ENCODE results near the gene RBM20. TPM values are rescaled to one million over a fixed set of nuclear protein-coding genes. Genes with fewer than 3 reads are reported as not detected.
"Not testable (repeated sequence)": the region's sequence is repeated elsewhere in the genome, so short reads cannot be mapped to it uniquely, and the experiment has no call there.

Gene RBM20
- polyA plus RNA-seq, 1 donor (not counting 4 experiments of a cell fraction or from before 2014, with no cell fraction given) = 0.01 TPM

- Histone ChIP-seq H3K9ac (ENCODE audit: control insufficient read depth, extremely low read depth, insufficient read depth, low read length) (no peak overlapping the region), H3K4me3 (ENCODE audit: control insufficient read depth in 2 of 3, extremely low read depth in 1 of 3, insufficient read depth in 2 of 3, low read depth in 1 of 3, low read length in 3 of 3) (no peak overlapping the region), H3K9me1 (ENCODE audit: control insufficient read depth, extremely low read depth, insufficient read depth, low read length) (no peaks in the 10 kb centered on the region), H3K36me3 (ENCODE audit: control insufficient read depth in 2 of 2, extremely low read depth in 1 of 2, insufficient read depth in 2 of 2, low read length in 2 of 2) (no peaks in the 10 kb centered on the region), H3K27ac (ENCODE audit: control insufficient read depth, insufficient read depth, low read length) (no peak overlapping the region), H3K4me1 (ENCODE audit: control insufficient read depth, extremely low read depth, insufficient read depth, low read length) (no peaks in the 10 kb centered on the region), H4K20me1 (ENCODE audit: control insufficient read depth, extremely low read depth, insufficient read depth, low read length) (no peaks in the 10 kb centered on the region), H3K79me2 (ENCODE audit: control insufficient read depth, insufficient read depth, low read length) (no peaks in the 10 kb centered on the region), H2AFZ (ENCODE audit: control insufficient read depth, low read length) (no peak overlapping the region), H3K9me3 (ENCODE audit: control insufficient read depth, low read depth, low read length) (no peaks in the 10 kb centered on the region), H3K27me3 (ENCODE audit: control insufficient read depth, extremely low read depth, insufficient read depth, low read length) (no peaks in the 10 kb centered on the region), H3K4me2 (ENCODE audit: control insufficient read depth, extremely low read depth, insufficient read depth, low read depth, low read length) (no peak overlapping the region)
- DNase-seq (ENCODE audit: low read depth, low spot score) (no peak), FAIRE-seq (no peak)
- TF ChIP-seq EZH2 (IDR thresholded peaks at IDR 0.05; ENCODE audit: low read length) (no peak), CTCF (optimal IDR thresholded peaks at IDR 0.05 in 1 of 3, IDR thresholded peaks at IDR 0.05 in 1 of 3, conservative IDR thresholded peaks at IDR 0.05 in 1 of 3; ENCODE audit: extremely low read depth in 1 of 3, insufficient read depth in 2 of 3, low read length in 3 of 3) (no peak)
- dilution Hi-C loops (cut with MboI; ENCODE audit: extremely low pct_ligation_motif_present, low sequenced_read_pairs) = no loop called here
Observed at GRCh38 chr10:110765513-110766319, 121.6 kb downstream of the RBM20 start.

- H3K9me1 ChIP-seq (ENCODE audit: control insufficient read depth, extremely low read depth, insufficient read depth, low read length); DNase-seq (ENCODE audit: low read depth, low spot score); FAIRE-seq; H3K4me3 ChIP-seq (ENCODE audit: control insufficient read depth in 2 of 3, extremely low read depth in 1 of 3, insufficient read depth in 2 of 3, low read depth in 1 of 3, low read length in 3 of 3); H3K4me1 ChIP-seq (ENCODE audit: control insufficient read depth, extremely low read depth, insufficient read depth, low read length); H3K27ac ChIP-seq (ENCODE audit: control insufficient read depth, insufficient read depth, low read length); H3K9ac ChIP-seq (ENCODE audit: control insufficient read depth, extremely low read depth, insufficient read depth, low read length); H3K9me3 ChIP-seq (ENCODE audit: control insufficient read depth, low read depth, low read length); H3K79me2 ChIP-seq (ENCODE audit: control insufficient read depth, insufficient read depth, low read length); dilution Hi-C loops (cut with MboI; ENCODE audit: extremely low pct_ligation_motif_present, low sequenced_read_pairs); H3K36me3 ChIP-seq (ENCODE audit: control insufficient read depth in 2 of 2, extremely low read depth in 1 of 2, insufficient read depth in 2 of 2, low read length in 2 of 2); H3K27me3 ChIP-seq (ENCODE audit: control insufficient read depth, extremely low read depth, insufficient read depth, low read length); H4K20me1 ChIP-seq (ENCODE audit: control insufficient read depth, extremely low read depth, insufficient read depth, low read length); H2AFZ ChIP-seq (ENCODE audit: control insufficient read depth, low read length); H3K4me2 ChIP-seq (ENCODE audit: control insufficient read depth, extremely low read depth, insufficient read depth, low read depth, low read length): not testable (repeated sequence)
Observed at GRCh38 chr10:110767601-110768000, 123.5 kb downstream of the RBM20 start.

GRCh38 chr10:110770243-110770642, 126.1 kb downstream of the RBM20 start:
- no peaks in the 10 kb centered on the region for H3K9me1 ChIP-seq (ENCODE audit: control insufficient read depth, extremely low read depth, insufficient read depth, low read length)
- no peak overlapping the region for H2AFZ ChIP-seq (ENCODE audit: control insufficient read depth, low read length)
- no peak overlapping the region for H3K27ac ChIP-seq (ENCODE audit: control insufficient read depth, insufficient read depth, low read length)
- no peak overlapping the region for H3K4me2 ChIP-seq (ENCODE audit: control insufficient read depth, extremely low read depth, insufficient read depth, low read depth, low read length)
- no peak for DNase-seq (ENCODE audit: low read depth, low spot score)
- peaks cover 10% of the 10 kb centered on the region for H3K4me1 ChIP-seq (ENCODE audit: control insufficient read depth, extremely low read depth, insufficient read depth, low read length)
- TF ChIP-seq EZH2 (IDR thresholded peaks at IDR 0.05; ENCODE audit: low read length) = no peak
- TF ChIP-seq CTCF (optimal IDR thresholded peaks at IDR 0.05 in 1 of 3, IDR thresholded peaks at IDR 0.05 in 1 of 3, conservative IDR thresholded peaks at IDR 0.05 in 1 of 3; ENCODE audit: extremely low read depth in 1 of 3, insufficient read depth in 2 of 3, low read length in 3 of 3) = no peak
- H3K9ac ChIP-seq (ENCODE audit: control insufficient read depth, extremely low read depth, insufficient read depth, low read length) = no peak overlapping the region
- H3K27me3 ChIP-seq (ENCODE audit: control insufficient read depth, extremely low read depth, insufficient read depth, low read length) = no peaks in the 10 kb centered on the region
- no peaks in the 10 kb centered on the region for H4K20me1 ChIP-seq (ENCODE audit: control insufficient read depth, extremely low read depth, insufficient read depth, low read length)
- no peak overlapping the region for H3K4me3 ChIP-seq (ENCODE audit: control insufficient read depth in 2 of 3, extremely low read depth in 1 of 3, insufficient read depth in 2 of 3, low read depth in 1 of 3, low read length in 3 of 3)
- H3K36me3 ChIP-seq (ENCODE audit: control insufficient read depth in 2 of 2, extremely low read depth in 1 of 2, insufficient read depth in 2 of 2, low read length in 2 of 2) = no peaks in the 10 kb centered on the region
- FAIRE-seq = no peak
- H3K9me3 ChIP-seq (ENCODE audit: control insufficient read depth, low read depth, low read length) = no peaks in the 10 kb centered on the region
- H3K79me2 ChIP-seq (ENCODE audit: control insufficient read depth, insufficient read depth, low read length) = no peaks in the 10 kb centered on the region
- dilution Hi-C loops (cut with MboI; ENCODE audit: extremely low pct_ligation_motif_present, low sequenced_read_pairs) = no loop called here

All from keratinocyte (primary cell).